MCF 10A (cell line): Measurements from ENCODE around the gene ST3GAL3. TPM values are rescaled to one million over a fixed set of nuclear protein-coding genes. Genes with fewer than 3 reads are reported as not detected.

ENCODE experiments used
- BruUV-seq: library from RNA; stranded (reverse); fragments of 400-500 nt; replicated peaks from 2 replicates; lab custom pipeline; 2021; lab: Mats Ljungman, UMichigan
- CTCF ChIA-PET: fragments of 300-600 bp; sonication (Branson Sonifier 250); formaldehyde crosslinking; extraction: SDS; loops from one replicate; lab custom pipeline; 2021; ENCODE audit warnings: antibody characterized with exemption, inconsistent platforms; lab: Yijun Ruan, JAX
- POLR2A ChIA-PET: fragments of 300-600, 350-650 bp; sonication (Branson Sonifier 250); formaldehyde crosslinking; extraction: SDS; loops from one replicate; lab custom pipeline; 2020; ENCODE audit warnings: antibody characterized with exemption, inconsistent platforms; lab: Yijun Ruan, JAX
- DNase-seq: peaks from one replicate; pipeline ENCODE4 v3.0.0-alpha.2; 2018; ENCODE audit not compliant: unreplicated experiment
- H3K27ac Mint-ChIP-seq: one replicate; pipeline ENCODE4 v1.8.0; 2022; ENCODE audit warnings: mild to moderate bottlenecking, low read depth, mixed read lengths; ENCODE audit not compliant: unreplicated experiment
- H3K27me3 Mint-ChIP-seq: one replicate; pipeline ENCODE4 v1.8.0; 2022; ENCODE audit warnings: mixed read lengths; ENCODE audit not compliant: insufficient read depth, unreplicated experiment
- H3K36me3 Mint-ChIP-seq: one replicate; pipeline ENCODE4 v1.8.0; 2022; ENCODE audit warnings: mild to moderate bottlenecking, moderate library complexity, mixed read lengths; ENCODE audit not compliant: insufficient read depth, unreplicated experiment
- H3K4me1 Mint-ChIP-seq: one replicate; pipeline ENCODE4 v1.8.0; 2022; ENCODE audit warnings: mixed read lengths; ENCODE audit not compliant: insufficient read depth, unreplicated experiment
- H3K4me3 Mint-ChIP-seq: one replicate; pipeline ENCODE4 v1.8.0; 2022; ENCODE audit warnings: mild to moderate bottlenecking, moderate library complexity, mixed read lengths; ENCODE audit not compliant: unreplicated experiment
- H3K9me3 Mint-ChIP-seq: one replicate; pipeline ENCODE4 v1.8.0; 2022; ENCODE audit warnings: mixed read lengths; ENCODE audit not compliant: unreplicated experiment
- intact Hi-C: fragments of 100-400 bp; cut with micrococcal nuclease; formaldehyde crosslinking; loops from 2 replicates; pipeline ENCODE4 v1.14.1; 2022
- total RNA-seq: library from RNA; stranded (reverse); gene quantifications from 2 replicates; pipeline ENCODE4 v1.2.3, GENCODE V29; 2022
- TF ChIP-seq, protein P1 (sequence below): fragments of 200-600 bp; IDR thresholded peaks from one replicate; pipeline ENCODE4 v1.8.0; 2022; ENCODE audit warnings: antibody characterized with exemption, mild to moderate bottlenecking; ENCODE audit not compliant: unreplicated experiment

ST3GAL3 gene
- total RNA-seq, 1 experiment from 2014 or later, result 24.2 TPM

GRCh38 chr1:43786201-43786958, 79.0 kb downstream of the ST3GAL3 start:
- intact Hi-C loops, result no loop called here
- no peaks in the 10 kb centered on the region for H3K9me3 Mint-ChIP-seq
- H3K27me3 Mint-ChIP-seq, result no peaks in the 10 kb centered on the region
- ChIA-PET POLR2A (no interaction called here), CTCF (no interaction called here)
- DNase-seq, result no peak
- H3K27ac Mint-ChIP-seq, result no peak overlapping the region
- H3K36me3 Mint-ChIP-seq, result no peaks in the 10 kb centered on the region
- BruUV-seq, result no TSS peak
- no peak overlapping the region for H3K4me3 Mint-ChIP-seq
- H3K4me1 Mint-ChIP-seq, result peaks cover 13% of the 10 kb centered on the region
- TF ChIP-seq, protein P1, sequence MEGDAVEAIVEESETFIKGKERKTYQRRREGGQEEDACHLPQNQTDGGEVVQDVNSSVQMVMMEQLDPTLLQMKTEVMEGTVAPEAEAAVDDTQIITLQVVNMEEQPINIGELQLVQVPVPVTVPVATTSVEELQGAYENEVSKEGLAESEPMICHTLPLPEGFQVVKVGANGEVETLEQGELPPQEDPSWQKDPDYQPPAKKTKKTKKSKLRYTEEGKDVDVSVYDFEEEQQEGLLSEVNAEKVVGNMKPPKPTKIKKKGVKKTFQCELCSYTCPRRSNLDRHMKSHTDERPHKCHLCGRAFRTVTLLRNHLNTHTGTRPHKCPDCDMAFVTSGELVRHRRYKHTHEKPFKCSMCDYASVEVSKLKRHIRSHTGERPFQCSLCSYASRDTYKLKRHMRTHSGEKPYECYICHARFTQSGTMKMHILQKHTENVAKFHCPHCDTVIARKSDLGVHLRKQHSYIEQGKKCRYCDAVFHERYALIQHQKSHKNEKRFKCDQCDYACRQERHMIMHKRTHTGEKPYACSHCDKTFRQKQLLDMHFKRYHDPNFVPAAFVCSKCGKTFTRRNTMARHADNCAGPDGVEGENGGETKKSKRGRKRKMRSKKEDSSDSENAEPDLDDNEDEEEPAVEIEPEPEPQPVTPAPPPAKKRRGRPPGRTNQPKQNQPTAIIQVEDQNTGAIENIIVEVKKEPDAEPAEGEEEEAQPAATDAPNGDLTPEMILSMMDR, result no peak

DNA sequence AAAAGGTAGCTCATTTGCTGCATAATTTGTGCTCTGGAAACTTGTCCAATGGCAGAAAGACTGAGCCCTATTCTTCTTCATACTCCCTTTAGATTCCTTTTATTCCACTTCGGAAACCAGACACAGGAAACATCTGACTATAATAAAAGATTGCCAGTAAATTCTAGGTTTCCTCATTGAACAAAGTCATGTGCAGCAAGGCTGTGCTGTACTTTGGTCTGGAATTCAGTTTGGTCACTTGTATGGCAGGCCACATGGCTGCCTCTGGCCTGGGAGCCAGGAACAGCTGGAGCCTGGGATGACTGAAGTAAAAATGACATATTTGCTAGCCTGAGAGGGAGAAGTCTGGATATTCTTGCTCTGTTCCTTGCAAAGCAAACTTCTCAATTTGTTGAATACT, 79.6 kb downstream of the ST3GAL3 start:
- intact Hi-C loops, result no loop called here
- ChIA-PET POLR2A (no interaction called here), CTCF (no interaction called here)
- no peak for DNase-seq
- Mint-ChIP-seq H3K4me3 (no peak overlapping the region), H3K36me3 (no peaks in the 10 kb centered on the region), H3K9me3 (no peaks in the 10 kb centered on the region), H3K27ac (no peak overlapping the region), H3K27me3 (no peaks in the 10 kb centered on the region), H3K4me1 (peaks cover 13% of the 10 kb centered on the region)
- TF ChIP-seq, protein P1, result no peak
- no TSS peak for BruUV-seq

DNA sequence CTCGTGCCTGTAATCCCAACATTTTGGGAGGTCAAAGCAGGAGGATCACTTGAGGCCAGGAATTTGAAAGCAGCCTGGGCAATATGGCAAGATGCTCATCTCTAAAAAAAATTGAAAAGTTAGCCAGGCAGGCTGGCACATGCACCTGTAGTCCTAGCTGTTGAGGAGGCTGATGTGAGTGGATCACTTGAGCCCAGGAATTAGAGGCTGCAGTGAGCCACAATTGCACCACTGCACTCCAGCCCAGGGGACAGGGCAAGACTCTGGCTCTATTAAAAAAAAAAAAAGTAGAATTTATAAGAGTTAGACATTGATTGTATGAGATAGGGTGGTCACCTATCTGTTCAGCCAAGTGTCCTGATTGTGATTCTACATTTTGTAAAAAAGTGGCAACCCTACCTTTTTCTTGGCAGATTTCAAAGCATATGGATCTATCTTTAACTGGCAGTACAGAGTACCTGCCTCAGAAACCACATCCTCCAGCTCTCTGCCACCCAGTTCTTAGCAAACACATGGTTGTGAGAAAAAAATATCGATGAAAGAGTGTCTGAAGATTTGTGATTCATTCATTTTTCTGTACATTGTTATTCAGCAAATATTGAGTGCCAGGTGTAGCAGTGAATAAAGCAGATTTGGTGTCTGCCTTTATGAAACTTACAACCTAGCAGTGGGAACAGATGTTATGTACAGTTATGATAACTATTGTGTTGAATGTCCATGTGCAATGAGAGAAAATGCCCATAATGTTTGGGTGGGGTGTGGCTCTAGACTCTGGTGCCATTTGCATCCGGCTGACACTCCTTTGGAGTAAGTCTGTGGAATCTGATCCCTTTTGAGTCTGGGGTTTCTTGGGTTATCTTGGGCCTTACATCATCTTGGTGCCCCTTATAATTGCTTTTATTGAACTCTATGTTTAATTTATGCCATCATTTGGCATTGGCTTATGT, 82.5 kb downstream of the ST3GAL3 start:
- Mint-ChIP-seq H3K36me3 (peaks cover 6% of the 10 kb centered on the region), H3K4me3 (no peak overlapping the region), H3K9me3 (no peaks in the 10 kb centered on the region), H3K4me1 (no peaks in the 10 kb centered on the region), H3K27me3 (no peaks in the 10 kb centered on the region), H3K27ac (no peak overlapping the region)
- ChIA-PET CTCF (interaction anchor here (0.6 kb wide), 2 partner anchors 145 to 1926 kb away, joined by 4 to 5 read pairs; no protein-coding TSS in a partner anchor), POLR2A (no interaction called here)
- no peak for DNase-seq
- intact Hi-C loops, result no loop called here
- no TSS peak for BruUV-seq
- TF ChIP-seq, protein P1, result no peak

GRCh38 chr1:43791243-43791642, 83.9 kb downstream of the ST3GAL3 start:
- DNase-seq, result no peak
- peaks cover 5% of the 10 kb centered on the region for H3K4me1 Mint-ChIP-seq
- intact Hi-C loops, result no loop called here
- H3K27ac Mint-ChIP-seq, result no peak overlapping the region
- H3K36me3 Mint-ChIP-seq, result peaks cover 6% of the 10 kb centered on the region
- no peaks in the 10 kb centered on the region for H3K27me3 Mint-ChIP-seq
- CTCF ChIA-PET, result no interaction called here
- H3K9me3 Mint-ChIP-seq, result no peaks in the 10 kb centered on the region
- TF ChIP-seq, protein P1, result no peak
- BruUV-seq, result no TSS peak
- POLR2A ChIA-PET, result interaction anchor here (0.6 kb wide), 1 partner anchor 265 kb away, joined by 3 read pairs; no protein-coding TSS in a partner anchor
- H3K4me3 Mint-ChIP-seq, result no peak overlapping the region
